NK-92 (cell line): ENCODE data around the gene ZNF292.
A peak's percentile ranks its signal among the peaks of the same experiment; 100 is the strongest.
"Not testable (repeated sequence)": the region's sequence is repeated elsewhere in the genome, so short reads cannot be mapped to it uniquely, and the experiment has no call there.

Experiments used
- DNase-seq: peaks from one replicate; lab custom pipeline; 2025; ENCODE audit not compliant: unreplicated experiment; lab: John Stamatoyannopoulos, UW

ZNF292 gene

GRCh38 chr6:87154993-87155841 is at the start of gene ZNF292:
ZNF292 (plus strand) TSS chr6:87155565; CDS start chr6:87155592, 27 bp downstream.
- peak; percentile 73 for DNase-seq

GRCh38 chr6:87105823-87106222 is 49.5 kb upstream of the ZNF292 start:
- DNase-seq: no peak

GRCh38 chr6:87110636-87111035 is 44.7 kb upstream of the ZNF292 start:
- no peak for DNase-seq

- DNase-seq: no peak
Measured at GRCh38 chr6:87115402-87116135, 39.8 kb upstream of the ZNF292 start.

- DNase-seq: no peak
Measured at GRCh38 chr6:87116922-87117321, 38.4 kb upstream of the ZNF292 start.

- DNase-seq: no peak
Measured at GRCh38 chr6:87118054-87118453, 37.3 kb upstream of the ZNF292 start.

GRCh38 chr6:87122477-87122876 is 32.9 kb upstream of the ZNF292 start:
- DNase-seq: no peak

GRCh38 chr6:87124074-87124473 is 31.3 kb upstream of the ZNF292 start:
- DNase-seq: no peak

GRCh38 chr6:87126501-87126900 is 28.9 kb upstream of the ZNF292 start:
- DNase-seq: no peak

GRCh38 chr6:87127737-87128136 is 27.6 kb upstream of the ZNF292 start:
- no peak for DNase-seq

- no peak for DNase-seq
Measured at GRCh38 chr6:87136963-87137362, 18.4 kb upstream of the ZNF292 start.

- no peak for DNase-seq
Measured at GRCh38 chr6:87139236-87139635, 16.1 kb upstream of the ZNF292 start.

- DNase-seq: not testable (repeated sequence)
Measured at GRCh38 chr6:87139927-87140326, 15.4 kb upstream of the ZNF292 start.

- no peak for DNase-seq
Measured at GRCh38 chr6:87146363-87146762, 9.0 kb upstream of the ZNF292 start.

GRCh38 chr6:87150406-87150805 is 5.0 kb upstream of the ZNF292 start:
- no peak for DNase-seq

GRCh38 chr6:87151471-87151780 is 3.9 kb upstream of the ZNF292 start:
- no peak for DNase-seq

GRCh38 chr6:87151781-87152525 is 3.4 kb upstream of the ZNF292 start:
- DNase-seq: no peak

GRCh38 chr6:87152526-87152955 is 2.8 kb upstream of the ZNF292 start:
- DNase-seq: no peak

- DNase-seq: no peak
Measured at GRCh38 chr6:87154641-87154992, 748 bp upstream of the ZNF292 start.

GRCh38 chr6:87155842-87156815 is 764 bp downstream of the ZNF292 start:
- no peak for DNase-seq

GRCh38 chr6:87157596-87157995 is 2.2 kb downstream of the ZNF292 start:
- not testable (repeated sequence) for DNase-seq
